ENCODE measurements around the gene BRSK2.

The BRSK2 gene

GRCh38 chr11:1490651-1491050, 100.9 kb downstream of the BRSK2 start:
- in situ Hi-C loops (cut with HindIII; ENCODE audit: low sequenced_read_pairs), result loop anchor here (10.0 kb wide), 1 partner anchor 126 kb away; no protein-coding TSS in a partner anchor

GRCh38 chr11:1491379-1491778, 101.6 kb downstream of the BRSK2 start:
- in situ Hi-C loops (cut with HindIII; ENCODE audit: low sequenced_read_pairs), result loop anchor here (10.0 kb wide), 1 partner anchor 127 kb away; no protein-coding TSS in a partner anchor

- in situ Hi-C loops (cut with HindIII; ENCODE audit: low sequenced_read_pairs), result loop anchor here (10.0 kb wide), 1 partner anchor 129 kb away; no protein-coding TSS in a partner anchor
These were observed 104.0 kb downstream of the BRSK2 start for GRCh38 chr11:1493650-1494244.

- in situ Hi-C loops (cut with HindIII; ENCODE audit: low sequenced_read_pairs), result loop anchor here (10.0 kb wide), 1 partner anchor 130 kb away; no protein-coding TSS in a partner anchor
These were observed 104.9 kb downstream of the BRSK2 start for GRCh38 chr11:1494650-1495049.

GRCh38 chr11:1496091-1496760, 106.5 kb downstream of the BRSK2 start:
- in situ Hi-C loops (cut with HindIII; ENCODE audit: low sequenced_read_pairs), result loop anchor here (10.0 kb wide), 1 partner anchor 131 kb away; no protein-coding TSS in a partner anchor

- in situ Hi-C loops (cut with HindIII; ENCODE audit: low sequenced_read_pairs), result loop anchor here (10.0 kb wide), 1 partner anchor 132 kb away; no protein-coding TSS in a partner anchor
These were observed 107.0 kb downstream of the BRSK2 start for GRCh38 chr11:1496761-1497095.

GRCh38 chr11:1497600-1497999, 107.9 kb downstream of the BRSK2 start:
- in situ Hi-C loops (cut with HindIII; ENCODE audit: low sequenced_read_pairs), result loop anchor here (10.0 kb wide), 1 partner anchor 133 kb away; no protein-coding TSS in a partner anchor

- in situ Hi-C loops (cut with HindIII; ENCODE audit: low sequenced_read_pairs), result loop anchor here (10.0 kb wide), 1 partner anchor 133 kb away; no protein-coding TSS in a partner anchor
These were observed 108.5 kb downstream of the BRSK2 start for GRCh38 chr11:1498262-1498661.

- in situ Hi-C loops (cut with HindIII; ENCODE audit: low sequenced_read_pairs), result loop anchor here (10.0 kb wide), 1 partner anchor 135 kb away; no protein-coding TSS in a partner anchor
These were observed 109.6 kb downstream of the BRSK2 start for GRCh38 chr11:1499261-1499890.

- in situ Hi-C loops (cut with HindIII; ENCODE audit: low sequenced_read_pairs), result loop anchor here (10.0 kb wide), 1 partner anchor 135 kb away; no protein-coding TSS in a partner anchor
These were observed 110.2 kb downstream of the BRSK2 start for GRCh38 chr11:1499899-1500298.

GRCh38 chr11:1500466-1501420, 111.0 kb downstream of the BRSK2 start:
- in situ Hi-C loops (cut with HindIII; ENCODE audit: low sequenced_read_pairs), result no loop called here

- in situ Hi-C loops (cut with HindIII; ENCODE audit: low sequenced_read_pairs), result no loop called here
These were observed 111.9 kb downstream of the BRSK2 start for GRCh38 chr11:1501421-1502167.

GRCh38 chr11:1502168-1502953, 112.6 kb downstream of the BRSK2 start:
- in situ Hi-C loops (cut with HindIII; ENCODE audit: low sequenced_read_pairs), result no loop called here

- in situ Hi-C loops (cut with HindIII; ENCODE audit: low sequenced_read_pairs), result no loop called here
These were observed 113.4 kb downstream of the BRSK2 start for GRCh38 chr11:1502954-1503707.

GRCh38 chr11:1503708-1504104, 114.0 kb downstream of the BRSK2 start:
- in situ Hi-C loops (cut with HindIII; ENCODE audit: low sequenced_read_pairs), result no loop called here

GRCh38 chr11:1504138-1504537, 114.4 kb downstream of the BRSK2 start:
- in situ Hi-C loops (cut with HindIII; ENCODE audit: low sequenced_read_pairs), result no loop called here

GRCh38 chr11:1504581-1505290, 115.0 kb downstream of the BRSK2 start:
- in situ Hi-C loops (cut with HindIII; ENCODE audit: low sequenced_read_pairs), result no loop called here

- in situ Hi-C loops (cut with HindIII; ENCODE audit: low sequenced_read_pairs), result no loop called here
These were observed 115.7 kb downstream of the BRSK2 start for GRCh38 chr11:1505480-1505879.
